AG09309 (cell line): Measurements from ENCODE around the gene PSMD5.

ENCODE experiments used
- DNase-seq: peaks from one replicate; pipeline ENCODE4 v3.0.0-alpha.2; 2010; ENCODE audit warnings: low read depth
- H3K4me3 ChIP-seq: 2 replicates; pipeline ENCODE4 v1.5.1; 2011; ENCODE audit warnings: mild to moderate bottlenecking, low read depth, low read length, moderate library complexity; ENCODE audit not compliant: control insufficient read depth
- TF ChIP-seq, protein P1 (sequence below): IDR thresholded peaks from 2 replicates; pipeline ENCODE4 v1.5.1; 2011; ENCODE audit warnings: mild to moderate bottlenecking, low read depth, low read length, inconsistent platforms; ENCODE audit not compliant: insufficient read depth, control insufficient read depth; ENCODE audit errors: missing control alignments

PSMD5 gene

DNA sequence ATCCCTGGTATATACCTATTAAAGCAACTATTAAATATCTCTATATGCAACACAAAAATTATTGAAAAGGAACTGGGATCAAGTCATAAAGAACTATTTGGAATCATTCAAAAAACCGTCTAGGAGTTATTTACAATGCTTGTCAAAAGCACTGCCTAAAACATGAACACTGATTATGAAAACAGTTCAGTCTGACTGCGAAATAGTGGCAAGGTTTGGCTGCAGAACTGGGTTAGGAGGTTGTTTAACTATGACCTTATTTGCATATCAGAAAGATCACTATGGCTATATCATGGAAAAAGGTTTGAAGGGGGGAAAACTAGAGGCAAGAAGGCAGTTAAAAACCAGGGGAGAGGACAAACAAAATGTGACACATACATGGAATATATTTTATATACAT lies 61.5 kb downstream of the PSMD5 start:
- no peak overlapping the region for H3K4me3 ChIP-seq
- DNase-seq, result no peak
- TF ChIP-seq, protein P1, sequence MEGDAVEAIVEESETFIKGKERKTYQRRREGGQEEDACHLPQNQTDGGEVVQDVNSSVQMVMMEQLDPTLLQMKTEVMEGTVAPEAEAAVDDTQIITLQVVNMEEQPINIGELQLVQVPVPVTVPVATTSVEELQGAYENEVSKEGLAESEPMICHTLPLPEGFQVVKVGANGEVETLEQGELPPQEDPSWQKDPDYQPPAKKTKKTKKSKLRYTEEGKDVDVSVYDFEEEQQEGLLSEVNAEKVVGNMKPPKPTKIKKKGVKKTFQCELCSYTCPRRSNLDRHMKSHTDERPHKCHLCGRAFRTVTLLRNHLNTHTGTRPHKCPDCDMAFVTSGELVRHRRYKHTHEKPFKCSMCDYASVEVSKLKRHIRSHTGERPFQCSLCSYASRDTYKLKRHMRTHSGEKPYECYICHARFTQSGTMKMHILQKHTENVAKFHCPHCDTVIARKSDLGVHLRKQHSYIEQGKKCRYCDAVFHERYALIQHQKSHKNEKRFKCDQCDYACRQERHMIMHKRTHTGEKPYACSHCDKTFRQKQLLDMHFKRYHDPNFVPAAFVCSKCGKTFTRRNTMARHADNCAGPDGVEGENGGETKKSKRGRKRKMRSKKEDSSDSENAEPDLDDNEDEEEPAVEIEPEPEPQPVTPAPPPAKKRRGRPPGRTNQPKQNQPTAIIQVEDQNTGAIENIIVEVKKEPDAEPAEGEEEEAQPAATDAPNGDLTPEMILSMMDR, result no peak

DNA sequence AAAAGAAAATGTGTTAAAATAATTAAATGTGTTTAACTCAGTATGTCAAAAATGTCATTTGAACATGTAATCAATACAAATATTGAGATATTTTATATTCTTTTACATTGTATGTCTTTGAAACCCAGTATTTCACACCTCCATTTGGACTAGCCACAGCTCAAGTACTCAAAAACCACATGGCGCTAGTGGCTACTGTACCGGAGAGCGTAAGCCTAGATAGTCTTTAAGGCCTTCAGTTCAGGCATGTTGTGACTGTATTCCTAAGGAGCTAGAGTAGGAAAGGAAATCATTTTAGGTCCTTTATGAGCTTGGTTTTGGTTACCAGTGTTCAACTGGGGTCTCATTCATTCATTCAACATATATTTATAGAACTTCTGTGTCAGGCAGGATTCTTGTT lies 62.4 kb downstream of the PSMD5 start:
- no peak overlapping the region for H3K4me3 ChIP-seq
- TF ChIP-seq, protein P1, result no peak
- DNase-seq, result no peak

DNA sequence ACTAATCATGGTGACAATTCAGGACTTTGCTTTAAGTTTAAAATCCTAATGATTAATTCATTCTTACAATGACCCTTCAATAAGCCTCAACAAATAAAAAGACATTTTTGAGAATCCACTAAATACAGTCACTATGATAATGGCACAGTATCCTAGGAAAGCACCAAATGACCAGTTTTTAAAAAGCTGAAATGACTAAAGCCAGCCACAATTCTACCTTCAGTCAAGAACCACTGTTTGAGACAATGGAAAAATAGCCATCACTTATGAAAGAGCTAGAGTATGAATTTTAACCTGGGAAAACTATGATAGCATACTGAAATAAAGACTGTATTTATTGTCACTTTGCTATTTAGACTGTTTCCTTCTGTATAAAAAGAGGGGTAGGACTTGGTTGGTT lies 63.5 kb downstream of the PSMD5 start:
- TF ChIP-seq, protein P1, result no peak

DNA sequence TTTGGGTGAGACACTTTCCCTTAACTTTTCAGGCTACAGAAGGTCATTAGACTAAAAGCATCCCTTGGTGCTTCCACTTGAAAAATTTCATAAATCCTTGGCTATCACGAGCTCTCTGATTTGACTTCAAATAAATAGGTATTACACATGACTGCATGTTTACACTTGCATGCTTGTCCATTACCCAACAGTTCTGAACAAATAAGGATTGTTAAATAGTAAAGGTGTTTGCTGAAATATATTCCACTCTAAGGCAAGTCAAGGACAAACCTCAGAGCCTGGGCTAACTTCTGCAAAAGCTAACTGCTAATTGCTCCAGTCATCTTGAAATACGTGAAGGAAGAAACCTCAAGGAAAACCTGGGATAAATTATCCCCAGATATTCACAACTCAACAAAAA lies 64.0 kb downstream of the PSMD5 start:
- H3K4me3 ChIP-seq, result no peak overlapping the region
- TF ChIP-seq, protein P1, result no peak
- DNase-seq, result no peak

More for the DNA sequence above, 63.5 kb downstream of the PSMD5 start:
- DNase-seq, result no peak
- H3K4me3 ChIP-seq, result no peak overlapping the region

DNA sequence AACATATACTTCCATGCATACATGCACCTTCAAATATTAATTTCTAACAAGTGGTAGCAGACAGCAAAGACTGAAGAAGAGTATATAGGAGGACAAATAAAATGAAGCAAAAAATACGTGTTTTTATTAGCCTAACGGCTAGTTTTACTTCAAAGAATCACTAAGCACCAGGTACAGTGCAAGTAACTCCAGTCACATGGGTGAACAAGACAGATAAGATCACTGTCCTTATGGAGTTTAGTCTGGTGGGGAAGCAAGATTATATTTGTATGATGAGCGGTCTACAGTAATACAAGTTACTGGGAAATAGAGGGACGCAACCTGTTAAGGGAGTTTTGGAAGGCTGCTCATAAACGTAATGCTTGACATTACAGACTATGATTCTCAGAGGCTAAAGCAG lies 65.5 kb downstream of the PSMD5 start:
- H3K4me3 ChIP-seq, result no peak overlapping the region
- DNase-seq, result no peak
- TF ChIP-seq, protein P1, result no peak

DNA sequence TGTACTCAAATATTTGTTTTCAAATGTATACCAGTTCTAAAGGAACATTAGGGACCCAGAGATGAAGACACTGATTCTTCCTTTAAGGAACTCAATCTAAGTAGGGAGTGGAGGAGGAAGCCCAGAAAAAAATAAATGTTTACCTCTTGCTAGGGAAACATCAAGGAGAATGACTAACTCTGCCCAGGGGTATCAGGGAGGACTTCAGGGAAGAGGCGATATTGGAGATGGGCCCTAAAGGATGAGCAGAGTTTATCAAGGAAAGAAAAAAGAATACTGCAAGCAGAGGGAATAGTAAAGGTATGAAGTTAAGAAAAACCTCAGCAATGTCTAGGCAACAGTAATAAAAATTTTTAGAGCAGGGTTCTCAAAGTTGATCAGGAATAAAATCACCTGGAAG lies 65.9 kb downstream of the PSMD5 start:
- H3K4me3 ChIP-seq, result no peak overlapping the region
- DNase-seq, result no peak
- TF ChIP-seq, protein P1, result no peak

DNA sequence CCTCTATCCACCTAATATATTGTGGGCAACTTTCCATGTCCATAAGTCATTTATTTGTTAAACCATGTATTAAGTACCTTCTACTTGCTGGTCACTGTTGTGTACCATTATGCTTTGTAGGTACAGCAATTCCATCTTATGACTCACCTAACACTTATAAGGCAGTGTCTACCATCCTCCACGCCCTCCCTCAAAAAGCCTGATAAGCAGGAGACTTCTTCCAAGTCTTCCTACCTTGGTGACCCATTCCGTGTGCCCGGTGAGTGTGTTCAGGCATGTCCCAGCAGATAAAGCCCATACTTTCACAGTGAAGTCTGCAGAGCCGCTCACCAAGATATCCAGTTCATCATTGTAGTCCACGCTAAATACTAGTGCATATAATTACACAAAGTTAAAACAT lies 66.9 kb downstream of the PSMD5 start:
- TF ChIP-seq, protein P1, result no peak
- no peak overlapping the region for H3K4me3 ChIP-seq
- no peak for DNase-seq
